Inflammatory macrophage (primary cell): ENCODE data around the gene PVR.
A peak's percentile ranks its signal among the peaks of the same experiment; 100 is the strongest.
"Not testable (repeated sequence)": the region's sequence is repeated elsewhere in the genome, so short reads cannot be mapped to it uniquely, and the experiment has no call there.

Experiments
- DNase-seq, 2 donors: peaks; one replicate each; pipeline ENCODE4 v3.0.0-alpha.2; 2020 to 2022

PVR gene

GRCh38 chr19:44618640-44619357 is 24.9 kb upstream of the PVR start:
- no peak for DNase-seq

- peak; percentile 40 to 41 for DNase-seq
These were observed 23.0 kb upstream of the PVR start for GRCh38 chr19:44620667-44621066.

- no peak for DNase-seq
These were observed 22.3 kb upstream of the PVR start for GRCh38 chr19:44621367-44621766.

- DNase-seq, result peak; percentile 69 to 75
These were observed 20.6 kb upstream of the PVR start for GRCh38 chr19:44623080-44623479.

- no peak for DNase-seq
These were observed 20.1 kb upstream of the PVR start for GRCh38 chr19:44623626-44624025.

GRCh38 chr19:44624840-44625354 is 18.8 kb upstream of the PVR start:
- no peak for DNase-seq

- not testable (repeated sequence) for DNase-seq
These were observed 18.1 kb upstream of the PVR start for GRCh38 chr19:44625637-44626036.

GRCh38 chr19:44626048-44626624 is 17.6 kb upstream of the PVR start:
- DNase-seq, result no peak

- DNase-seq, result no peak
These were observed 16.1 kb upstream of the PVR start for GRCh38 chr19:44627631-44628030.

GRCh38 chr19:44628793-44629192 is 14.9 kb upstream of the PVR start:
- no peak for DNase-seq

GRCh38 chr19:44631611-44632010 is 12.1 kb upstream of the PVR start:
- not testable (repeated sequence) for DNase-seq

- DNase-seq, result not testable (repeated sequence)
These were observed 9.7 kb upstream of the PVR start for GRCh38 chr19:44634058-44634457.

GRCh38 chr19:44634785-44635184 is 8.9 kb upstream of the PVR start:
- DNase-seq, result no peak

GRCh38 chr19:44635581-44636438 is 7.9 kb upstream of the PVR start:
- peak; percentile 87 to 93 for DNase-seq

GRCh38 chr19:44636439-44637389 is 7.0 kb upstream of the PVR start:
- no peak for DNase-seq

GRCh38 chr19:44637390-44637764 is 6.3 kb upstream of the PVR start:
- no peak for DNase-seq

- DNase-seq, result peak; percentile 46
These were observed 3.2 kb upstream of the PVR start for GRCh38 chr19:44640518-44640917.

- DNase-seq, result peak in 1 of 2 donors; percentile 12
These were observed 2.0 kb upstream of the PVR start for GRCh38 chr19:44641501-44642265.

- no peak for DNase-seq
These were observed 1.3 kb upstream of the PVR start for GRCh38 chr19:44642377-44642776.

GRCh38 chr19:44644402-44645016 is 799 bp downstream of the PVR start:
- no peak for DNase-seq
